Fibroblast of skin of left biceps (primary cell): Measurements from ENCODE around the gene P2RX3.

Experiments used
- DNase-seq, 2 experiments: peaks; one replicate each; pipeline ENCODE4 v3.0.0-alpha.2; 2013; ENCODE audit warnings: low read depth in 2 of 2

Gene P2RX3

DNA sequence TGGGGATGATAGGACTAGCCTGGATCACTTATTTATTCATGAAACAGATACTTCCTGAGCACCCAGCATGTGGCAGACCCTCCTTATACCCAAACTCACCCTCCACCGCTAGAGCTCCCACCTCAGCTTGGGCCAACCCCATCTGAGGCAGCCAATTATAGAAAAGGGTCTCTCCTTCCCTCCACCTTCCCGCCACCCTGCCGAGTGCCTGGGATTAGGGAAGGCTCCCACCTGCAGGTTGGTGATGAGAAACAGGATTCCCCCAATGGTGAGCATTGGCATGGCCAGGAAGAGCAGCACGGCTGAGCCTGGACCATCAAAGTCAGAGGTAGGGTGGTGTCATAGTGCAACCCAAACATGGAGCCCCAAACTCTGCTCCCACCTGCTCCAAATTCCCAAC lies 82.9 kb downstream of the P2RX3 start:
- DNase-seq: no peak

DNA sequence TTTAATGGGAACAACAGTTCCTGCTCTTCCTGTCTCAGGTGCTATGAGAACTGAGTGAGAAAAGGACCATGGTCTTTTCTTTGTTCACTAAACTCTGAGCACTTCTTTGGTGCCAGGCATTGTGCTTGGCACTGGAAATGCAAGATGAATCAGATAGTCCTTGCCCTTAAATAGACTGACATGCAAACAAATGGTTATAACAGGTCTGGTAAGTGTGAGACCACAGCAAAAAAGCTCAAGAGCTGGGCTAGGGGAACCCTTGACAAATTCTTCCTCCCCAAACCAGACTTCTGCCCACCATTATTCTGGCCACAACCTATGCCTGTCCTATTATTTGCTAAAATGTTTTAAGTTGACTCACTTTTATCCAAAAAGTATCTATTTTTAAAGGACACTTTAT lies 83.7 kb downstream of the P2RX3 start:
- no peak for DNase-seq
